WTC11 (cell line): Measurements from ENCODE around the gene SSX4B. TPM values are rescaled to one million over a fixed set of nuclear protein-coding genes. Genes with fewer than 3 reads are reported as not detected.
"Not testable (repeated sequence)": the region's sequence is repeated elsewhere in the genome, so short reads cannot be mapped to it uniquely, and the experiment has no call there.

Source experiments
- ATAC-seq: fragments of 200-7000 bp; cut with Tn5 transposase; 2 replicates; pipeline ENCODE4 v1.10.0; 2021; ENCODE audit warnings: mild to moderate bottlenecking, moderate library complexity
- CTCF ChIA-PET: fragments of 300-600 bp; sonication (Branson Sonifier 250); formaldehyde crosslinking; loops from one replicate; lab custom pipeline; 2021; ENCODE audit warnings: antibody characterized with exemption; lab: Charles Lee
- POLR2A ChIA-PET: fragments of 350-600 bp; sonication (Branson Sonifier 250); formaldehyde crosslinking; loops from one replicate; lab custom pipeline; 2021; ENCODE audit warnings: antibody characterized with exemption; lab: Charles Lee
- DNase-seq: peaks from one replicate; pipeline ENCODE4 v3.0.0; 2021; ENCODE audit warnings: low spot score
- H3K27ac Mint-ChIP-seq: 2 replicates; pipeline ENCODE4 v1.8.0; 2021; ENCODE audit warnings: mixed read lengths
- H3K27me3 Mint-ChIP-seq: 2 replicates; pipeline ENCODE4 v1.8.0; 2021; ENCODE audit warnings: low read depth, mild to moderate bottlenecking, moderate library complexity, mixed read lengths
- H3K36me3 Mint-ChIP-seq: 2 replicates; pipeline ENCODE4 v1.8.0; 2021; ENCODE audit warnings: mixed read lengths
- H3K4me1 Mint-ChIP-seq: 2 replicates; pipeline ENCODE4 v1.8.0; 2022; ENCODE audit warnings: mixed read lengths
- H3K4me3 Mint-ChIP-seq: 2 replicates; pipeline ENCODE4 v1.8.0; 2021; ENCODE audit warnings: mild to moderate bottlenecking, moderate library complexity, mixed read lengths
- H3K9me3 Mint-ChIP-seq: 2 replicates; pipeline ENCODE4 v1.8.0; 2021; ENCODE audit warnings: mixed read lengths
- total RNA-seq: library from RNA; stranded (reverse); gene quantifications from 3 replicates; pipeline ENCODE4 v1.2.3, GENCODE V29; 2021

Gene SSX4B
- total RNA-seq, 1 experiment from 2014 or later, result 0.17 TPM

DNA sequence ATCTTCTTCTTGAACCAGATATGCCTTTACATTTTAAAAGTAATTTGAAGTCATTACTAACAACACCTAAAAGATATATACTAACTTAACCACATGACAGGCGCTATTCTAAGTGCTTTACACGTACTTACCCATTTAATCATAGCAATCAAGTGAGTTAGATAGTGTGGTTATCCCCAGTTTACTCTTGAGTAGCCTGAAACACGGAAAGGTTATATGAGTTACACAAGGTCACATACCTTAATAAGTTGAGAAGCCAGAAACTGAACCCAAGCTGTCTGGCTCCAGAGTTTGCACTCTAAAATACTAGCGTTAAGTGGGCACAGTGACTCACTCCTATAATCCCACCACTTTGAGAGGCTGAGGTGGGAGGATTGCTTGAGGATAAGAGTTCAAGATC lies 18.4 kb upstream of the SSX4B start:
- H3K27ac Mint-ChIP-seq, DNase-seq, ATAC-seq, H3K4me3 Mint-ChIP-seq, H3K4me1 Mint-ChIP-seq, CTCF ChIA-PET, POLR2A ChIA-PET, H3K27me3 Mint-ChIP-seq, H3K36me3 Mint-ChIP-seq: not testable (repeated sequence)
- peaks cover 15% of the 10 kb centered on the region for H3K9me3 Mint-ChIP-seq

DNA sequence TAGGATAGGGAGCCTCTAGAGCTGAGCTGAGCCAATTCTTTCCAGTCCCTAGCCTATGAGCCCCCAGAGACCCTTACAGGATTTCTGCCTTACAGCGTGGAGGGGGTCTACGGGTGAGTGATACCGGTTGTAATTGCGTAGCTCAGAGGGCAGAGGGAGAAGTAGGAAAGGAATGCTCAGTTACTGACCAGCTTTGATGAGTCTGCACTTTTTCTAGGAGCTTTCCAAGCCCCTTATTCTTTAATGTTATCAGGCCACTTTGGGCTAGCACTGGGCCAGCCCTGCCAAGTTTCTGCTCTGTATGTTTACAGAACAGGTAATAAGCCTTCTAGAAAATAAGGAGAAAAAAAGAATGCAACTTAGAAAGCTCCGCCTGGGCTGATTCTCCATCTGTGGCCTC lies 17.8 kb upstream of the SSX4B start:
- POLR2A ChIA-PET, H3K36me3 Mint-ChIP-seq, H3K4me3 Mint-ChIP-seq, ATAC-seq, H3K4me1 Mint-ChIP-seq, CTCF ChIA-PET, DNase-seq, H3K27me3 Mint-ChIP-seq, H3K27ac Mint-ChIP-seq: not testable (repeated sequence)
- H3K9me3 Mint-ChIP-seq, result peaks cover 11% of the 10 kb centered on the region

DNA sequence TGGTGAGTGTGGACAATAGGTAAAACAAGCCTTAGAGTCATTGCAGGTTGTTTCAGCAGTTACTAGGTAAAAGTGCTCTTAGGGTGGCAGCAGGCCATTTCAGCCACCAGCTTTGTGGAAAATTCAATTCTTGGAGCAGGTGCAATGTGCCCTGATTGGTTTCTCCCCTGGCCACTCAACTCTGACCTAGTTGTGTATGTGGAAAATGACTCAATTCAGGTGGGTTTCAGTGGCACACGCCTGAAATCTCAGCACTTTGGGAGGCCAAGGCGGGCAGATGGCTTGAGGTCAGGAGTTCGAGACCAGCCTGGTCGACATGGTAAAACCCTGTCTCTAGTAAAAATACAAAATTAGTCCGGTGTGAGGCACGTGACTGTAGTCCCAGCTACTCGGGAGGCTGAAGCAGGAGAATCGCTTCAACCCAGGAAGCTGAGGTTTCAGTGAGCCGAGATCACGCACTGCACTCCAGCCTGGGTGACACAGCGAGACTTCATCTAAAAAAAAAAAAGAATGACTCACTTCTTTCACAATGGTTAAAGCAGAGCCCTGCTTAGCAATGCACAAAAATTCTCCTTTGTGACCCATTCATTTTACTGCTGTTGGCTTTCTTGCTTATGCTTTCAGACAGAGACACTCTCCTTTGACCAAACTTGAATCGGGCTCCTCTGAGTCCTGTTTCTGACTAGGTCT lies 15.4 kb upstream of the SSX4B start:
- ATAC-seq, H3K9me3 Mint-ChIP-seq, H3K36me3 Mint-ChIP-seq, H3K27me3 Mint-ChIP-seq, H3K4me1 Mint-ChIP-seq, CTCF ChIA-PET, DNase-seq, H3K27ac Mint-ChIP-seq, POLR2A ChIA-PET, H3K4me3 Mint-ChIP-seq: not testable (repeated sequence)

DNA sequence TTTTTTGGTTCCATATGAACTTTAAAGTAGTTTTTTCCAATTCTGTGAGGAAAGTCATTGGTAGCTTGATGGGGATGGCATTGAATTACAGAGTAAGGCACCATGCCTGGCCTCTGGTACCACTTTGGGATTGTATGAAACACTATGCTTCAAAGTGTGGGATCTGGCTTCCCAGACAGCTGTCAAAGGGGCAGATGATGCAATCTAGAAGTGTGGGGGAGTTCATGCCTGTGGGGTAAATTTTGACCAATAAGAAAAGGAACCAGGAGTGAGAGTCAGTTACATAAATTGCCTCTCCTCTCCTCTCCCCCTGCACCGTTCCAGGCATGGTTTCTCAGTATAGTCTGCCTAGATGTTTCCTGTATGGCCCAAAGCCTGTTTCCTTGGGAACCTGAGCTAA lies 13.9 kb downstream of the SSX4B start:
- CTCF ChIA-PET, H3K36me3 Mint-ChIP-seq, H3K27ac Mint-ChIP-seq, H3K4me1 Mint-ChIP-seq, POLR2A ChIA-PET, ATAC-seq, DNase-seq, H3K9me3 Mint-ChIP-seq, H3K27me3 Mint-ChIP-seq, H3K4me3 Mint-ChIP-seq: not testable (repeated sequence)

DNA sequence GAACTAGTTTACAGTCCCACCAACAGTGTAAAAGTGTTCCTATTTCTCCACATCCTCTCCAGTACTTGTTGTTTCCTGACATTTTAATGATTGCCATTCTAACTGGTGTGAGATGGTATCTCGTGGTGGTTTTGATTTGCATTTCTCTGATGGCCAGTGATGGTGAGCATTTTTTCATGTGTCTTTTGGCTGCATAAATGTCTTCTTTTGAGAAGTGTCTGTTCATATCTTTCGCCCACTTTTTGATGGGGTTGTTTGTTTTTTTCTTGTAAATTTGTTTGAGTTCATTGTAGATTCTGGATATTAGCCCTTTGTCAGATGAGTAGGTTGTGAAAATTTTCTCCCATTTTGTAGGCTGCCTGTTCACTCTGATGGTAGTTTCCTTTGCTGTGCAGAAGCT lies 14.8 kb downstream of the SSX4B start:
- DNase-seq, CTCF ChIA-PET, H3K9me3 Mint-ChIP-seq, H3K4me3 Mint-ChIP-seq, H3K27me3 Mint-ChIP-seq, H3K36me3 Mint-ChIP-seq, H3K27ac Mint-ChIP-seq, POLR2A ChIA-PET, ATAC-seq, H3K4me1 Mint-ChIP-seq: not testable (repeated sequence)

DNA sequence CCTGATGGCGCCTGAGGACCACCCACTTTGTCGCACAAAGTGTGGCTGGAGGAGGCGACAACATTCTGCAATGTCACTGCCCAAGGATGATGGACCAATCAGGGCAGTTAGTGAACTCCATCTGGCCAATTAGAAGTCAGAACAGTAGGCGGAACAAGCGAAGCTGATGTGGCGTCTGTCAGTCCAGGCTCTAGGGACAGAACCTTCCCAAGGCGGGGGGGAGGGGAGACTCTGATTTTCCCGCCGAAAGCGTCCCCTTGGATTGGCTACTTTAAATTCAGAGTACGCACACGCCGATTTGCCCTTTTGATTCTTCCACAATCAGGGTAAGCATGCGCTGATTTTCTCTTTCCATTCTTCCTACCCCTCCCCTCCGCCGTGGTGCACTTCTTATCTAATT lies 28.5 kb downstream of the SSX4B start, which contains the start of gene SSX4:
TSS of gene SSX4 (plus strand) at position 301 of the 400 bp plus-strand sequence. CDS start 515 bp downstream, outside the sequence.
- CTCF ChIA-PET, H3K4me3 Mint-ChIP-seq, POLR2A ChIA-PET, H3K9me3 Mint-ChIP-seq, H3K36me3 Mint-ChIP-seq, ATAC-seq, H3K27ac Mint-ChIP-seq, H3K27me3 Mint-ChIP-seq, DNase-seq, H3K4me1 Mint-ChIP-seq: not testable (repeated sequence)

DNA sequence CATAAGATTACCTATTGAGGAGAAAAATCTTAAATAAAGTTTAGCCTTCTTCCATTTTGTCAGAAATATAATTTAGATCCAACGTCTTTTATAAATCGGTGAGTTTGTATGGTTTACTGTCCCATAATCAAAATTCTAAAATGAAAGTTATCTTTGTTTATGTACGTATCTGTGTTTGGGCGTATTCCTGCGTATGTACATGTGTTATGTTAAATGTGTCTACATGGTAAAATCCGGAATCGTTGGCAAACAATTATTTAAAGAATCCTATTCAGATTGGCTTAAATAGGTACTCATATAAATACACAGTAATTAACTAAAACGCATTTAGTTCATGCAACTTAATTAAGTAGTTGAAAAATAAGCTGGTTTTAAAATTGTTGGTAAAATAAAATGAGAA lies 41.4 kb downstream of the SSX4B start:
- POLR2A ChIA-PET, ATAC-seq, H3K9me3 Mint-ChIP-seq, CTCF ChIA-PET, H3K4me3 Mint-ChIP-seq, H3K27me3 Mint-ChIP-seq, H3K27ac Mint-ChIP-seq, H3K4me1 Mint-ChIP-seq, H3K36me3 Mint-ChIP-seq, DNase-seq: not testable (repeated sequence)

DNA sequence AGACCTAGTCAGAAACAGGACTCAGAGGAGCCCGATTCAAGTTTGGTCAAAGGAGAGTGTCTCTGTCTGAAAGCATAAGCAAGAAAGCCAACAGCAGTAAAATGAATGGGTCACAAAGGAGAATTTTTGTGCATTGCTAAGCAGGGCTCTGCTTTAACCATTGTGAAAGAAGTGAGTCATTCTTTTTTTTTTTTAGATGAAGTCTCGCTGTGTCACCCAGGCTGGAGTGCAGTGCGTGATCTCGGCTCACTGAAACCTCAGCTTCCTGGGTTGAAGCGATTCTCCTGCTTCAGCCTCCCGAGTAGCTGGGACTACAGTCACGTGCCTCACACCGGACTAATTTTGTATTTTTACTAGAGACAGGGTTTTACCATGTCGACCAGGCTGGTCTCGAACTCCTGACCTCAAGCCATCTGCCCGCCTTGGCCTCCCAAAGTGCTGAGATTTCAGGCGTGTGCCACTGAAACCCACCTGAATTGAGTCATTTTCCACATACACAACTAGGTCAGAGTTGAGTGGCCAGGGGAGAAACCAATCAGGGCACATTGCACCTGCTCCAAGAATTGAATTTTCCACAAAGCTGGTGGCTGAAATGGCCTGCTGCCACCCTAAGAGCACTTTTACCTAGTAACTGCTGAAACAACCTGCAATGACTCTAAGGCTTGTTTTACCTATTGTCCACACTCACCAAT lies 43.9 kb downstream of the SSX4B start:
- H3K9me3 Mint-ChIP-seq, H3K4me1 Mint-ChIP-seq, POLR2A ChIA-PET, DNase-seq, H3K27me3 Mint-ChIP-seq, CTCF ChIA-PET, H3K36me3 Mint-ChIP-seq, ATAC-seq, H3K4me3 Mint-ChIP-seq, H3K27ac Mint-ChIP-seq: not testable (repeated sequence)

DNA sequence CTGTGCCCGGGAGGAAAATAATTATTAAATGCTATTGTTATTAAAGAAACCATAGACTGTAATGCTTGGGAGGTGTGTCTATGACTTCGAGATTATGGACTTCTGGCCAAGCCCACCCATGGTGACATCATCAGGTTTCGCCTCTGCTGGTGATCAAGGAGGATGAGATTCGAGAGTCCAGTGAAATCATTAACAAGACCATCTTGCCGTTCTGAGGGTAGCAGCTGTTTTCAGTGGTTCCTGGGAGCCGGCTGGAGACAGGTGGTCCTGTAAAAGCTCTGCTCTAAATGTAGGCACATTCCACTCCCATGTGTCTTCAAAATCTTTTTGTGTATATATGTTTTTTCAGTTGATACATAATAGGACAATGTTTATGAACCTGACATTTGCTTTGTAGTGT lies 52.5 kb downstream of the SSX4B start:
- H3K27ac Mint-ChIP-seq, DNase-seq, CTCF ChIA-PET, H3K4me1 Mint-ChIP-seq, H3K4me3 Mint-ChIP-seq, ATAC-seq, POLR2A ChIA-PET, H3K9me3 Mint-ChIP-seq, H3K36me3 Mint-ChIP-seq, H3K27me3 Mint-ChIP-seq: not testable (repeated sequence)
